HepG2 (cell line): ENCODE data around the gene C2orf78. TPM values are rescaled to one million over a fixed set of nuclear protein-coding genes. Genes with fewer than 3 reads are reported as not detected.

ENCODE experiments used
- CHD4 ChIP-seq: fragments of 200-600 bp; sonication (generic); IDR thresholded peaks from 2 replicates; pipeline ENCODE4 v1.7.0; 2017; ENCODE audit warnings: mild to moderate bottlenecking, low read length, borderline replicate concordance
- CREM ChIP-seq, 2 experiments: sonication (generic) in 1 of 2; formaldehyde crosslinking in 1 of 2; IDR thresholded peaks; 2 replicates each; pipeline versions ENCODE4 v1.4.0 to v1.6.1; 2016 to 2020; ENCODE audit warnings: antibody characterized with exemption in 1 of 2, mild to moderate bottlenecking in 1 of 2, missing genetic modification reagents in 1 of 2
- DPF2 ChIP-seq: sonication (generic); formaldehyde crosslinking; IDR thresholded peaks from 2 replicates; pipeline ENCODE4 v1.4.0; 2020; ENCODE audit warnings: mild to moderate bottlenecking, low read depth, missing genetic modification reagents, borderline replicate concordance
- FOXA1 ChIP-seq, 2 experiments: fragments of 450-650 bp in 1 of 2; sonication (generic) in 1 of 2; formaldehyde crosslinking in 1 of 2; IDR thresholded peaks; 2 replicates each; pipeline versions ENCODE4 v1.4.0 to v1.6.1; 2016 to 2020; ENCODE audit warnings: missing genetic modification reagents in 1 of 2
- FOXK1 ChIP-seq: sonication (generic); formaldehyde crosslinking; IDR thresholded peaks from 2 replicates; pipeline ENCODE4 v1.4.0; 2020; ENCODE audit warnings: low read depth, missing genetic modification reagents, borderline replicate concordance
- HCFC1 ChIP-seq: fragments of 150-350 bp; IDR thresholded peaks from 2 replicates; pipeline ENCODE4 v1.6.1; 2014; ENCODE audit warnings: low read depth, low read length
- HDAC2 ChIP-seq: sonication (generic); formaldehyde crosslinking; IDR thresholded peaks from 2 replicates; pipeline ENCODE4 v1.4.0; 2020; ENCODE audit warnings: missing genetic modification reagents
- HNF1B ChIP-seq: sonication (generic); formaldehyde crosslinking; IDR thresholded peaks from 2 replicates; pipeline ENCODE4 v1.5.1; 2020; ENCODE audit warnings: mild to moderate bottlenecking, moderate library complexity, missing genetic modification reagents
- HNF4A ChIP-seq: sonication (generic); formaldehyde crosslinking; IDR thresholded peaks from 2 replicates; pipeline ENCODE4 v1.4.0; 2020; ENCODE audit warnings: missing genetic modification reagents
- KDM2A ChIP-seq: sonication (generic); formaldehyde crosslinking; IDR thresholded peaks from 2 replicates; pipeline ENCODE4 v1.4.0; 2020; ENCODE audit warnings: low read depth, missing genetic modification reagents, borderline replicate concordance
- KDM6A ChIP-seq: IDR thresholded peaks from 2 replicates; pipeline ENCODE4 v1.6.1; 2016; ENCODE audit warnings: low read depth
- KLF9 ChIP-seq: IDR thresholded peaks from 2 replicates; pipeline ENCODE4 v1.6.1; 2016; ENCODE audit warnings: low read depth
- MLX ChIP-seq: IDR thresholded peaks from 2 replicates; pipeline ENCODE4 v1.6.1; 2016
- MLXIP ChIP-seq: sonication (generic); formaldehyde crosslinking; IDR thresholded peaks from 2 replicates; pipeline ENCODE4 v1.9.0; 2021; ENCODE audit warnings: missing genetic modification reagents, borderline replicate concordance
- SMAD1 ChIP-seq: sonication (generic); formaldehyde crosslinking; IDR thresholded peaks from 2 replicates; pipeline ENCODE4 v1.4.0; 2020; ENCODE audit warnings: missing genetic modification reagents, low read depth, mild to moderate bottlenecking, borderline replicate concordance
- ZNF18 ChIP-seq: sonication (generic); formaldehyde crosslinking; IDR thresholded peaks from 2 replicates; pipeline ENCODE4 v1.8.0; 2022; ENCODE audit warnings: mild to moderate bottlenecking, missing genetic modification reagents; ENCODE audit not compliant: insufficient replicate concordance
- ZNF296 ChIP-seq: sonication (generic); formaldehyde crosslinking; conservative IDR thresholded peaks from 2 replicates; pipeline ENCODE4 v1.5.0; 2020; ENCODE audit warnings: mild to moderate bottlenecking, missing genetic modification reagents
- ZNF362 ChIP-seq: sonication (generic); formaldehyde crosslinking; IDR thresholded peaks from 2 replicates; pipeline ENCODE4 v1.4.0; 2020; ENCODE audit warnings: missing genetic modification reagents, mild to moderate bottlenecking, borderline replicate concordance
- ZNF746 ChIP-seq: sonication (generic); formaldehyde crosslinking; IDR thresholded peaks from 2 replicates; pipeline ENCODE4 v1.8.0; 2022; ENCODE audit warnings: mild to moderate bottlenecking, missing genetic modification reagents
- ZNF768 ChIP-seq: sonication (generic); formaldehyde crosslinking; IDR thresholded peaks from 2 replicates; pipeline ENCODE4 v1.4.0; 2020; ENCODE audit warnings: missing genetic modification reagents
- polyA plus RNA-seq, 8 experiments: library from polyadenylated mRNA; depleted of rRNA in 3 of 8; stranded (reverse) in 7 of 8; unstranded in 1 of 8; fragments of >200 nt; fragmentation: Illumina TruSeq in 4 of 8; extraction: Trizol in 4 of 8; gene quantifications; 2 replicates each; pipeline versions ENCODE4 v1.2.1 to v1.2.3, GENCODE V29; 2011 to 2016; ENCODE audit warnings: low read depth in 4 of 8, missing spikeins in 1 of 8, mixed read lengths in 1 of 8; ENCODE audit not compliant: insufficient read depth in 1 of 8
- total RNA-seq, 5 experiments: library from RNA; depleted of rRNA; stranded (reverse); fragments of >200 nt; fragmentation: Illumina TruSeq; extraction: Trizol; gene quantifications; 2 replicates each; pipeline ENCODE4 v1.2.3, GENCODE V29; 2016; ENCODE audit warnings: low read depth in 1 of 5

The C2orf78 gene
- total and polyA plus RNA-seq, 2 of the 13 experiments (the other 11 are each of a cell fraction or from before 2014, with no cell fraction given) = not detected

GRCh38 chr2:73841912-73842738 lies 58.1 kb downstream of the C2orf78 start (continued):
- TF ChIP-seq DPF2 (peak; percentile 41; the same call in 1 of the 2 replicates), KDM6A (peak; percentile 38; the same call in 1 of the 2 replicates), HCFC1 (no peak), ZNF18 (CRISPR knock-in tag) (peak; percentile 72), HNF4A (CRISPR knock-in tag) (peak; percentile 71), CREM (IDR thresholded peaks at IDR 0.05) (peak; percentile 36; the same call in 1 of the 2 replicates), CREM (CRISPR knock-in tag; IDR thresholded peaks at IDR 0.05) (no peak), HDAC2 (CRISPR knock-in tag) (peak; percentile 53; the same call in 1 of the 2 replicates), FOXA1 (IDR thresholded peaks at IDR 0.05) (0 out of 2 replicates have a peak, but pooled peaks have one; percentile 21), FOXA1 (CRISPR knock-in tag; IDR thresholded peaks at IDR 0.05) (no peak), ZNF362 (CRISPR knock-in tag) (no peak), CHD4 (0 out of 2 replicates have a peak, but pooled peaks have one; percentile 66), ZNF768 (CRISPR knock-in tag) (no peak), SMAD1 (CRISPR knock-in tag) (no peak), KDM2A (no peak), MLXIP (CRISPR knock-in tag) (no peak), KLF9 (no peak), FOXK1 (no peak), HNF1B (CRISPR knock-in tag) (0 out of 2 replicates have a peak, but pooled peaks have one; percentile 52), ZNF296 (CRISPR knock-in tag) (no peak), MLX (no peak), ZNF746 (no peak)
